ENCODE data around the gene CGREF1.

DNA sequence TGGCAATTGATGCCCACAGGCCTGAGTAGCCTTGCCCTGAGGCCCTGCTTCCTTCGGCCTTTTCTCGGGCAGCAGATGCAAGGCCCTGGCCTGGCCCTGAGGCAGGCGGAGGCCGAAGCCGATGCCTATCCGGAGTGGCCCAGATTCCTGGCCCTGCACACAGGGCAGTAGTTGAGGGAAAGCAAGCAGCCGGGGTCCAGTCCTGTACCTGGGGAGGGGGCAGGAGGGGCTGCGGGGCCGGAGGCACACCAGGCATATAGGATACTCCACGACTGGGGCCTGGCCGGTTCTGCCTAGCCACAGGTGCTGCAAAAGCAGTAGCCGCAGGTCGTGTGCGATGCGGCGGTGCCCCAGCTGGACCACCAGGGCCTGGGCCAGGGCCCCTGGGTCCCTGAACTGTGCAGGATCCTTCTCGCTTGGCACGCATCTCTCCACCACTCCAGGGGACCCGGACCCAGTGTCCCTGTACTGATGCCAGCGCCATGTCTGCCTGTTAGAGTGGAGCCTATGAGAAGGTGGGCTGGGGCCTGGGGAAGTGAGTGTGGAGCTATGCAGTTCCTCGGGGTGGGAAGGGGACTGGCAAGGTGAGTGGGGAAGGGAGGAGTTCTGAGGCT is 18.5 kb upstream of the CGREF1 start:
- TF ChIP-seq, protein P1, sequence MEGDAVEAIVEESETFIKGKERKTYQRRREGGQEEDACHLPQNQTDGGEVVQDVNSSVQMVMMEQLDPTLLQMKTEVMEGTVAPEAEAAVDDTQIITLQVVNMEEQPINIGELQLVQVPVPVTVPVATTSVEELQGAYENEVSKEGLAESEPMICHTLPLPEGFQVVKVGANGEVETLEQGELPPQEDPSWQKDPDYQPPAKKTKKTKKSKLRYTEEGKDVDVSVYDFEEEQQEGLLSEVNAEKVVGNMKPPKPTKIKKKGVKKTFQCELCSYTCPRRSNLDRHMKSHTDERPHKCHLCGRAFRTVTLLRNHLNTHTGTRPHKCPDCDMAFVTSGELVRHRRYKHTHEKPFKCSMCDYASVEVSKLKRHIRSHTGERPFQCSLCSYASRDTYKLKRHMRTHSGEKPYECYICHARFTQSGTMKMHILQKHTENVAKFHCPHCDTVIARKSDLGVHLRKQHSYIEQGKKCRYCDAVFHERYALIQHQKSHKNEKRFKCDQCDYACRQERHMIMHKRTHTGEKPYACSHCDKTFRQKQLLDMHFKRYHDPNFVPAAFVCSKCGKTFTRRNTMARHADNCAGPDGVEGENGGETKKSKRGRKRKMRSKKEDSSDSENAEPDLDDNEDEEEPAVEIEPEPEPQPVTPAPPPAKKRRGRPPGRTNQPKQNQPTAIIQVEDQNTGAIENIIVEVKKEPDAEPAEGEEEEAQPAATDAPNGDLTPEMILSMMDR (IDR thresholded peaks at IDR 0.05): no peak
- TF ChIP-seq POLR2A (IDR thresholded peaks at IDR 0.05): no peak
